ENCODE results near the gene ACOXL. TPM values are rescaled to one million over a fixed set of nuclear protein-coding genes. Genes with fewer than 3 reads are reported as not detected.

The ACOXL gene
- total and polyA plus RNA-seq, 10 of the 15 experiments (the other 5 are each of a cell fraction or from before 2014, with no cell fraction given) = 0.05 to 1.3 (median 0.71) TPM

DNA sequence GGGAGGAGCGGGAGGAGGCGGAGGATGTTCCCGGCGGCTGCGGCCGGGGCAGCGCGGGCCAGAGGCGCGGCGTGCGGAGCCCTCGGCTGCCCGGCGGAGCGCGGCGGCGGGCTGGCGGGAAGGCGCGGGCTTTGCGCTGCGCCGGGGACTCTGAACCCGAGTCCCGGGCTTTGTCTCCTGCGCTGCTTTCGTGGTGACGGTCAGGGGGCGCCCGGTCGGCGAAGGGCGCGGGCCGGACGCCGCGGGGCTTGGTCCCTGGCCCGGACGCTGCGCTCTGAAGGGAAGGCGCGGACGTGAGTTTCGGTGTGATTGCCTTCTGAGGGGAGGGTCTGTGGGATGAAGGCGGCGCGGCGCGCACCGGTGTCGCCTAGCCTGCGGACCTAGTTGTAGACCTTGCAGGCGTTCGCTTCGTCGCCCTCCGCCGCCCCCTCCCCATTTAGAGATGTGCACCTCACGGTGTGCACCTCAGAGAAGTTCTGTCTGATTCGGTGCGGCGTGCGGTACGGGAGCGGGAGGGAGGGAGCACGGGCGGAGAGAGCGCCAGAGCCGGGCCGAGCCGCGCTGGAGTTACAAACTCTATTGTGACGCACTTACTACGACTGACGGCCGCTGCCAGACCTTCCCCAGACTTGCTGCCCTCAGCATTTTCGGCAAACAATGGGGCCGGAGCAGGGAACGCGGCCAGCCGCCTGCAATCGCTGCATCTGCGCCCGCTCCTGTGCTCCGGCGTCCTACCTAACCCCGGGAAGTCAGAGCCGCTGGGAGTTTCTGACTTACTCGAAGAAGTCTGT lies 390.5 kb downstream of the ACOXL start (continued):
- TF ChIP-seq, protein P1, sequence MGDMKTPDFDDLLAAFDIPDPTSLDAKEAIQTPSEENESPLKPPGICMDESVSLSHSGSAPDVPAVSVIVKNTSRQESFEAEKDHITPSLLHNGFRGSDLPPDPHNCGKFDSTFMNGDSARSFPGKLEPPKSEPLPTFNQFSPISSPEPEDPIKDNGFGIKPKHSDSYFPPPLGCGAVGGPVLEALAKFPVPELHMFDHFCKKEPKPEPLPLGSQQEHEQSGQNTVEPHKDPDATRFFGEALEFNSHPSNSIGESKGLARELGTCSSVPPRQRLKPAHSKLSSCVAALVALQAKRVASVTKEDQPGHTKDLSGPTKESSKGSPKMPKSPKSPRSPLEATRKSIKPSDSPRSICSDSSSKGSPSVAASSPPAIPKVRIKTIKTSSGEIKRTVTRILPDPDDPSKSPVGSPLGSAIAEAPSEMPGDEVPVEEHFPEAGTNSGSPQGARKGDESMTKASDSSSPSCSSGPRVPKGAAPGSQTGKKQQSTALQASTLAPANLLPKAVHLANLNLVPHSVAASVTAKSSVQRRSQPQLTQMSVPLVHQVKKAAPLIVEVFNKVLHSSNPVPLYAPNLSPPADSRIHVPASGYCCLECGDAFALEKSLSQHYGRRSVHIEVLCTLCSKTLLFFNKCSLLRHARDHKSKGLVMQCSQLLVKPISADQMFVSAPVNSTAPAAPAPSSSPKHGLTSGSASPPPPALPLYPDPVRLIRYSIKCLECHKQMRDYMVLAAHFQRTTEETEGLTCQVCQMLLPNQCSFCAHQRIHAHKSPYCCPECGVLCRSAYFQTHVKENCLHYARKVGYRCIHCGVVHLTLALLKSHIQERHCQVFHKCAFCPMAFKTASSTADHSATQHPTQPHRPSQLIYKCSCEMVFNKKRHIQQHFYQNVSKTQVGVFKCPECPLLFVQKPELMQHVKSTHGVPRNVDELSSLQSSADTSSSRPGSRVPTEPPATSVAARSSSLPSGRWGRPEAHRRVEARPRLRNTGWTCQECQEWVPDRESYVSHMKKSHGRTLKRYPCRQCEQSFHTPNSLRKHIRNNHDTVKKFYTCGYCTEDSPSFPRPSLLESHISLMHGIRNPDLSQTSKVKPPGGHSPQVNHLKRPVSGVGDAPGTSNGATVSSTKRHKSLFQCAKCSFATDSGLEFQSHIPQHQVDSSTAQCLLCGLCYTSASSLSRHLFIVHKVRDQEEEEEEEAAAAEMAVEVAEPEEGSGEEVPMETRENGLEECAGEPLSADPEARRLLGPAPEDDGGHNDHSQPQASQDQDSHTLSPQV (IDR thresholded peaks at IDR 0.05) = no peak
- TF ChIP-seq CHD1 (IDR thresholded peaks at IDR 0.05; ENCODE audit: low read depth, low read length) (no peak), ZZZ3 (IDR thresholded peaks at IDR 0.05; ENCODE audit: control insufficient read depth, insufficient read length, low read depth) (no peak), JUND (IDR thresholded peaks at IDR 0.05; ENCODE audit: low read depth, low read length) (no peak), RELA (IDR thresholded peaks at IDR 0.05; ENCODE audit: borderline replicate concordance, partially characterized antibody) (no peak), ATF2 (IDR thresholded peaks at IDR 0.05; ENCODE audit: low read length) (no peak), RB1 (IDR thresholded peaks at IDR 0.05; ENCODE audit: borderline replicate concordance) (peak; percentile 87; the same call in 1 of the 2 replicates), TAF1 (IDR thresholded peaks at IDR 0.05; ENCODE audit: borderline replicate concordance, low read depth, low read length) (no peak), SIX5 (IDR thresholded peaks at IDR 0.05; ENCODE audit: low read depth, low read length, severe bottlenecking) (no peak), BRCA1 (IDR thresholded peaks at IDR 0.05; ENCODE audit: low read depth, low read length) (no peak), ZBTB33 (IDR thresholded peaks at IDR 0.05) (no peak), RAD51 (IDR thresholded peaks at IDR 0.05) (no peak), HDAC2 (IDR thresholded peaks at IDR 0.05) (no peak), NFYA (IDR thresholded peaks at IDR 0.05; ENCODE audit: borderline replicate concordance, low read depth, low read length) (no peak), POU2F2 (IDR thresholded peaks at IDR 0.05; ENCODE audit: borderline replicate concordance, low read depth, low read length) (no peak), POLR2AphosphoS5 (IDR thresholded peaks at IDR 0.05; ENCODE audit: low read length) (no peak), TCF3 (IDR thresholded peaks at IDR 0.05; ENCODE audit: borderline replicate concordance, insufficient read depth, low read depth, low read length) (no peak), ZNF274 (IDR thresholded peaks at IDR 0.05; ENCODE audit: insufficient read depth, insufficient read length) (no peak), ZNF24 (IDR thresholded peaks at IDR 0.05) (no peak), FOXK2 (IDR thresholded peaks at IDR 0.05) (no peak), CEBPB (IDR thresholded peaks at IDR 0.05; ENCODE audit: borderline replicate concordance in 1 of 2, low read depth in 2 of 2, low read length in 2 of 2) (no peak), ASH2L (IDR thresholded peaks at IDR 0.05; ENCODE audit: borderline replicate concordance, low read depth) (no peak), CREM (IDR thresholded peaks at IDR 0.05; ENCODE audit: low read depth) (no peak)
- TF ChIP-seq, protein P2, sequence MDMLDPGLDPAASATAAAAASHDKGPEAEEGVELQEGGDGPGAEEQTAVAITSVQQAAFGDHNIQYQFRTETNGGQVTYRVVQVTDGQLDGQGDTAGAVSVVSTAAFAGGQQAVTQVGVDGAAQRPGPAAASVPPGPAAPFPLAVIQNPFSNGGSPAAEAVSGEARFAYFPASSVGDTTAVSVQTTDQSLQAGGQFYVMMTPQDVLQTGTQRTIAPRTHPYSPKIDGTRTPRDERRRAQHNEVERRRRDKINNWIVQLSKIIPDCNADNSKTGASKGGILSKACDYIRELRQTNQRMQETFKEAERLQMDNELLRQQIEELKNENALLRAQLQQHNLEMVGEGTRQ (IDR thresholded peaks at IDR 0.05; ENCODE audit: borderline replicate concordance, low read depth, low read length) = no peak

Measured in GM12878 (cell line).